CD14-positive monocyte (primary cell): Measurements from ENCODE around the gene GSTM4. TPM values are rescaled to one million over a fixed set of nuclear protein-coding genes. Genes with fewer than 3 reads are reported as not detected.

Experiments used
- DNase-seq, 3 donors: peaks; one replicate each; pipeline ENCODE4 v3.0.0-alpha.2; 2011 to 2022
- H2AFZ ChIP-seq: 2 replicates; pipeline ENCODE4 v1.6.0; 2012; ENCODE audit warnings: mild to moderate bottlenecking, low read depth, low read length, inconsistent platforms; ENCODE audit not compliant: insufficient read depth, poor library complexity, severe bottlenecking
- H3K27ac ChIP-seq, 2 donors: 1 replicate in 1 of 2; 2 replicates in 1 of 2; pipeline ENCODE4 v1.5.1; 2012 to 2013; ENCODE audit warnings: low read length in 2 of 2, control low read depth in 1 of 2, inconsistent platforms in 1 of 2, low read depth in 1 of 2, mild to moderate bottlenecking in 1 of 2
- H3K27me3 ChIP-seq, 2 donors: one replicate each; pipeline versions ENCODE4 v1.6.0 to v1.6.1; 2011 to 2013; ENCODE audit warnings: low read length in 2 of 2; ENCODE audit not compliant: control insufficient read depth in 2 of 2, insufficient read depth in 2 of 2
- H3K36me3 ChIP-seq, 2 donors: replicated peaks in 1 of 2; 1 replicate in 1 of 2; 2 replicates in 1 of 2; pipeline versions ENCODE4 v1.5.1 to v1.6.1; 2012 to 2013; ENCODE audit warnings: low read length in 2 of 2, control low read depth in 1 of 2, inconsistent platforms in 1 of 2, mild to moderate bottlenecking in 1 of 2; ENCODE audit not compliant: insufficient read depth in 2 of 2, control insufficient read depth in 1 of 2
- H3K4me1 ChIP-seq, 2 donors: 1 replicate in 1 of 2; 2 replicates in 1 of 2; pipeline versions ENCODE4 v1.5.1 to v1.6.1; 2012 to 2013; ENCODE audit warnings: low read length in 2 of 2, control low read depth in 1 of 2, inconsistent platforms in 1 of 2, mild to moderate bottlenecking in 1 of 2, moderate library complexity in 1 of 2; ENCODE audit not compliant: insufficient read depth in 2 of 2, control insufficient read depth in 1 of 2
- H3K4me2 ChIP-seq: replicated peaks from 2 replicates; pipeline ENCODE3; 2012; ENCODE audit warnings: low read length, moderate library complexity, mild to moderate bottlenecking; ENCODE audit not compliant: poor library complexity, severe bottlenecking; ENCODE audit errors: extremely low read depth
- H3K4me3 ChIP-seq, 3 experiments: fragments of 200-600 bp in 1 of 3; sonication (generic) in 1 of 3; replicated peaks in 1 of 3; 1 replicate in 2 of 3; 2 replicates in 1 of 3; pipeline ENCODE4 v1.5.1; 2011 to 2013; ENCODE audit warnings: low read length in 3 of 3, mild to moderate bottlenecking in 3 of 3, control low read depth in 2 of 3, low read depth in 2 of 3, inconsistent platforms in 1 of 3, moderate library complexity in 1 of 3
- H3K79me2 ChIP-seq: 2 replicates; pipeline ENCODE4 v1.6.0; 2012; ENCODE audit warnings: mild to moderate bottlenecking, control low read depth, inconsistent platforms, low read length, moderate library complexity; ENCODE audit not compliant: insufficient read depth
- H3K9ac ChIP-seq: 2 replicates; pipeline ENCODE4 v1.6.0; 2017; ENCODE audit warnings: low read length, mild to moderate bottlenecking; ENCODE audit not compliant: insufficient read depth, poor library complexity, severe bottlenecking
- H3K9me3 ChIP-seq, 2 donors: replicated peaks in 1 of 2; 1 replicate in 1 of 2; 2 replicates in 1 of 2; pipeline versions ENCODE4 v1.5.1 to v1.6.1; 2012 to 2013; ENCODE audit warnings: low read length in 2 of 2, control low read depth in 1 of 2; ENCODE audit not compliant: control insufficient read depth in 1 of 2, insufficient read depth in 1 of 2
- H4K20me1 ChIP-seq: 2 replicates; pipeline ENCODE4 v1.6.0; 2012; ENCODE audit warnings: mild to moderate bottlenecking, low read length, control low read depth, moderate library complexity; ENCODE audit not compliant: insufficient read depth
- H3K27ac Mint-ChIP-seq, 7 donors: one replicate each; pipeline ENCODE4 v1.8.0; 2020; ENCODE audit warnings: mild to moderate bottlenecking in 7 of 7, mixed read lengths in 7 of 7, moderate library complexity in 6 of 7, inconsistent platforms in 2 of 7
- H3K27me3 Mint-ChIP-seq, 3 donors: one replicate each; pipeline ENCODE4 v1.8.0; 2021 to 2022; ENCODE audit warnings: low read depth in 3 of 3, mild to moderate bottlenecking in 3 of 3, mixed read lengths in 3 of 3, moderate library complexity in 3 of 3, inconsistent platforms in 1 of 3
- H3K36me3 Mint-ChIP-seq, 2 donors: one replicate each; pipeline ENCODE4 v1.8.0; 2020; ENCODE audit warnings: mixed read lengths in 2 of 2, inconsistent platforms in 1 of 2, mild to moderate bottlenecking in 1 of 2
- H3K4me1 Mint-ChIP-seq: one replicate; pipeline ENCODE4 v1.8.0; 2020; ENCODE audit warnings: mild to moderate bottlenecking, mixed read lengths
- H3K4me3 Mint-ChIP-seq, 2 donors: one replicate each; pipeline ENCODE4 v1.8.0; 2020; ENCODE audit warnings: mild to moderate bottlenecking in 2 of 2, mixed read lengths in 2 of 2, moderate library complexity in 1 of 2
- H3K9me3 Mint-ChIP-seq, 7 donors: one replicate each; pipeline ENCODE4 v1.8.0; 2020 to 2022; ENCODE audit warnings: mixed read lengths in 7 of 7, mild to moderate bottlenecking in 6 of 7, moderate library complexity in 6 of 7, inconsistent platforms in 2 of 7
- WGBS: methylation state at CpG from one replicate; pipeline ENCODE4 v1.1.5; 2013; ENCODE audit warnings: missing lambda C conversion rate; ENCODE audit not compliant: insufficient coverage; 5-methylcytosine and 5-hydroxymethylcytosine counted together
- intact Hi-C, 2 donors: fragments of 100-400 bp; cut with micrococcal nuclease; formaldehyde crosslinking; loops; one replicate each; pipeline versions ENCODE4 v1.15.0 to v1.15.1; 2023
- polyA plus RNA-seq, 3 donors: library from polyadenylated mRNA; depleted of rRNA in 1 of 3; unstranded in 2 of 3; stranded (reverse) in 1 of 3; fragments of 300-500 nt in 2 of 3; fragments of >200 nt in 1 of 3; fragmentation: Illumina TruSeq in 2 of 3; gene quantifications; 1 replicate in 2 of 3; 2 replicates in 1 of 3; pipeline ENCODE4 v1.2.3, GENCODE V29; 2012 to 2021
- TF ChIP-seq, protein P1 (sequence below): fragments of 200-600 bp; IDR thresholded peaks from one replicate; pipeline ENCODE4 v1.8.0; 2022; ENCODE audit warnings: antibody characterized with exemption, mild to moderate bottlenecking

The GSTM4 gene
- polyA plus RNA-seq, 3 donors: 11.9 to 22.9 (median 15.9) TPM

- Mint-ChIP-seq H3K27ac (peak overlapping the region in 5 of 7 donors; percentile 15 to 77 (median 41)), H3K4me1 (peaks cover 13% of the 10 kb centered on the region), H3K9me3 (peaks cover 0 to 2% (median 0%) of the 10 kb centered on the region in 7 donors), H3K27me3 (peaks cover 0 to 5% (median 4%) of the 10 kb centered on the region in 3 donors), H3K4me3 (no peak overlapping the region), H3K36me3 (peaks cover 68 to 75% of the 10 kb centered on the region in 2 donors)
- Histone ChIP-seq H3K36me3 (peaks cover 71 to 77% of the 10 kb centered on the region in 2 donors), H3K79me2 (peaks cover 11% of the 10 kb centered on the region), H3K4me1 (peaks cover 9 to 12% of the 10 kb centered on the region in 2 donors), H3K9ac (no peak overlapping the region), H3K27ac (no peak overlapping the region), H2AFZ (no peak overlapping the region), H3K9me3 (no peaks in the 10 kb centered on the region), H3K4me3 (no peak overlapping the region), H3K4me2 (no peak overlapping the region), H4K20me1 (peaks cover 81% of the 10 kb centered on the region), H3K27me3 (no peaks in the 10 kb centered on the region)
- TF ChIP-seq, protein P1, sequence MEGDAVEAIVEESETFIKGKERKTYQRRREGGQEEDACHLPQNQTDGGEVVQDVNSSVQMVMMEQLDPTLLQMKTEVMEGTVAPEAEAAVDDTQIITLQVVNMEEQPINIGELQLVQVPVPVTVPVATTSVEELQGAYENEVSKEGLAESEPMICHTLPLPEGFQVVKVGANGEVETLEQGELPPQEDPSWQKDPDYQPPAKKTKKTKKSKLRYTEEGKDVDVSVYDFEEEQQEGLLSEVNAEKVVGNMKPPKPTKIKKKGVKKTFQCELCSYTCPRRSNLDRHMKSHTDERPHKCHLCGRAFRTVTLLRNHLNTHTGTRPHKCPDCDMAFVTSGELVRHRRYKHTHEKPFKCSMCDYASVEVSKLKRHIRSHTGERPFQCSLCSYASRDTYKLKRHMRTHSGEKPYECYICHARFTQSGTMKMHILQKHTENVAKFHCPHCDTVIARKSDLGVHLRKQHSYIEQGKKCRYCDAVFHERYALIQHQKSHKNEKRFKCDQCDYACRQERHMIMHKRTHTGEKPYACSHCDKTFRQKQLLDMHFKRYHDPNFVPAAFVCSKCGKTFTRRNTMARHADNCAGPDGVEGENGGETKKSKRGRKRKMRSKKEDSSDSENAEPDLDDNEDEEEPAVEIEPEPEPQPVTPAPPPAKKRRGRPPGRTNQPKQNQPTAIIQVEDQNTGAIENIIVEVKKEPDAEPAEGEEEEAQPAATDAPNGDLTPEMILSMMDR: no peak
- 82% methylated on average over 8 of the region's 10 CpGs for WGBS
- intact Hi-C loops: no loop called here
- no peak for DNase-seq
Observed at GRCh38 chr1:109629372-109630030, 26.4 kb upstream of the GSTM4 start.

DNA sequence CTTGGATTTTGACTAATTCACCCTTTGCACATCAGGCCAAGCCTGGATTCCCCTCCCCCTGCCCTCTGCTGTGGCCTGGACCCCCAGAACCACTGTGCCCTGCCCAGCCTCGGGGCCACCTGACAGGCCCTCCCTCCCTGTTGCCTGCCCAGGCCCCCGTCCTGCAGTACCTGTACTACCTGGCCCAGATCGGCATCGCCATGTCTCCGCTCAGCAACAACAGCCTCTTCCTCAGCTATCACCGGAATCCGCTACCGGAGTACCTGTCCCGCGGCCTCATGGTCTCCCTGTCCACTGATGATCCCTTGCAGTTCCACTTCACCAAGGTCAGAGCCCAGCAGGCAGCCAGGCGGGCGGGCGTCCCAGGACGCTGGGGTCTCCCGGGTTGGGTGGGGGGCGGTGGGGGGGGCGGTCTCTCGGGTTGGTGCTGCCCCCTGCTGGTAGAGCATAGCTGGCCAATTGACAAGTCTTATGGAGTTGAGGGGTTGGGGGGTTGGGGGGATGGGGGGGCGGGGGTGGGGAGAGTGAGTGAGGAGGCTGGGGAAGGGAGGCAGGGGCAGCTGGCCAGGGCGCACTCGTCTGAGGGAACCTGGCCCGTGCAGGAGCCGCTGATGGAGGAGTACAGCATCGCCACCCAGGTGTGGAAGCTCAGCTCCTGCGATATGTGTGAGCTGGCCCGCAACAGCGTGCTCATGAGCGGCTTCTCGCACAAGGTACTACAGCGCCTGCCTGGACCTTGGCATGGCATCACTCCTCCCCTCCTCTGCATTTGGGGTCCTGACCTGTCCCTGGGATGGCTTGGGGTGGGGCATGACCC lies 25.6 kb upstream of the GSTM4 start:
- H3K36me3 Mint-ChIP-seq: peaks cover 67 to 73% of the 10 kb centered on the region in 2 donors
- H3K27ac ChIP-seq: no peak overlapping the region

More for the DNA sequence above, 25.6 kb upstream of the GSTM4 start:
- Mint-ChIP-seq H3K27ac (peak overlapping the region in 3 of 7 donors; percentile 15 to 77 (median 57)), H3K27me3 (peaks cover 0 to 5% (median 4%) of the 10 kb centered on the region in 3 donors), H3K4me3 (no peak overlapping the region), H3K4me1 (peaks cover 13% of the 10 kb centered on the region), H3K9me3 (peaks cover 0 to 2% (median 0%) of the 10 kb centered on the region in 7 donors)
- no peak overlapping the region for H2AFZ ChIP-seq
- 97% methylated on average over 16 of the region's 30 CpGs for WGBS
- peak in 1 of 3 donors; percentile 28 for DNase-seq
- H3K4me3 ChIP-seq: no peak overlapping the region
- TF ChIP-seq, protein P1: peak; percentile 57
- H3K4me1 ChIP-seq: peaks cover 9 to 12% of the 10 kb centered on the region in 2 donors
- peaks cover 71 to 74% of the 10 kb centered on the region in 2 donors for H3K36me3 ChIP-seq
- H4K20me1 ChIP-seq: peaks cover 73% of the 10 kb centered on the region
- no peak overlapping the region for H3K9ac ChIP-seq
- intact Hi-C loops: no loop called here
- no peaks in the 10 kb centered on the region for H3K9me3 ChIP-seq
- H3K4me2 ChIP-seq: no peak overlapping the region
- no peaks in the 10 kb centered on the region for H3K27me3 ChIP-seq
- H3K79me2 ChIP-seq: peaks cover 3% of the 10 kb centered on the region
